Skeletal muscle tissue (tissue), 4 donors: ENCODE measurements around the gene C19orf12. TPM values are rescaled to one million over a fixed set of nuclear protein-coding genes. Genes with fewer than 3 reads are reported as not detected.

Experiments used
- H3K27ac ChIP-seq: one replicate; pipeline ENCODE4 v1.7.0; 2013; ENCODE audit warnings: mild to moderate bottlenecking, low read depth, low read length, inconsistent platforms
- H3K27me3 ChIP-seq, 3 donors: one replicate each; pipeline ENCODE4 v1.7.0; 2013; ENCODE audit warnings: low read length in 3 of 3; ENCODE audit not compliant: control insufficient read depth in 3 of 3, insufficient read depth in 3 of 3
- H3K36me3 ChIP-seq, 3 donors: one replicate each; pipeline ENCODE4 v1.7.0; 2013; ENCODE audit warnings: low read length in 3 of 3; ENCODE audit not compliant: control insufficient read depth in 3 of 3, insufficient read depth in 3 of 3
- H3K4me1 ChIP-seq, 3 donors: one replicate each; pipeline ENCODE4 v1.7.0; 2013; ENCODE audit warnings: low read length in 3 of 3, mild to moderate bottlenecking in 3 of 3; ENCODE audit not compliant: control insufficient read depth in 3 of 3, insufficient read depth in 3 of 3
- H3K4me3 ChIP-seq, 3 donors: one replicate each; pipeline ENCODE4 v1.7.0; 2013; ENCODE audit warnings: low read length in 3 of 3
- H3K9ac ChIP-seq, 3 donors: one replicate each; pipeline ENCODE4 v1.7.0; 2013; ENCODE audit warnings: low read length in 3 of 3, mild to moderate bottlenecking in 3 of 3, moderate library complexity in 2 of 3, low read depth in 1 of 3
- H3K9me3 ChIP-seq, 3 donors: one replicate each; pipeline ENCODE4 v1.7.0; 2013; ENCODE audit warnings: low read length in 3 of 3; ENCODE audit not compliant: control insufficient read depth in 3 of 3
- total RNA-seq: library from RNA; depleted of rRNA; stranded (reverse); fragments of >200 nt; gene quantifications from one replicate; pipeline ENCODE4 v1.2.3, GENCODE V29; 2014
- donor health status: Osteomylitis.

C19orf12 gene
- total RNA-seq, 1 donor from 2014 or later, result 17.2 TPM

- H3K4me3 ChIP-seq, result no peak overlapping the region
- H3K36me3 ChIP-seq, result no peaks in the 10 kb centered on the region
- no peaks in the 10 kb centered on the region for H3K9me3 ChIP-seq
- H3K4me1 ChIP-seq, result no peaks in the 10 kb centered on the region
- no peak overlapping the region for H3K27ac ChIP-seq
- H3K9ac ChIP-seq, result no peak overlapping the region
- peaks cover 5 to 10% (median 6%) of the 10 kb centered on the region in 3 donors for H3K27me3 ChIP-seq
Measured at GRCh38 chr19:29753190-29753933, 38.3 kb upstream of the C19orf12 start.

- H3K4me1 ChIP-seq, result no peaks in the 10 kb centered on the region
- no peaks in the 10 kb centered on the region for H3K9me3 ChIP-seq
- H3K27ac ChIP-seq, result no peak overlapping the region
- H3K4me3 ChIP-seq, result no peak overlapping the region
- peaks cover 5 to 10% (median 6%) of the 10 kb centered on the region in 3 donors for H3K27me3 ChIP-seq
- no peaks in the 10 kb centered on the region for H3K36me3 ChIP-seq
- H3K9ac ChIP-seq, result no peak overlapping the region
Measured at GRCh38 chr19:29752450-29753025, 37.5 kb upstream of the C19orf12 start.

- Histone ChIP-seq H3K4me3 (no peak overlapping the region), H3K27ac (no peak overlapping the region), H3K9ac (no peak overlapping the region), H3K9me3 (no peaks in the 10 kb centered on the region), H3K4me1 (no peaks in the 10 kb centered on the region), H3K36me3 (no peaks in the 10 kb centered on the region), H3K27me3 (peaks cover 5 to 10% (median 6%) of the 10 kb centered on the region in 3 donors)
Measured at GRCh38 chr19:29751932-29752331, 36.9 kb upstream of the C19orf12 start.

GRCh38 chr19:29750001-29750400 is 34.9 kb upstream of the C19orf12 start:
- Histone ChIP-seq H3K27ac (no peak overlapping the region), H3K9ac (no peak overlapping the region), H3K9me3 (no peaks in the 10 kb centered on the region), H3K4me3 (no peak overlapping the region), H3K4me1 (no peaks in the 10 kb centered on the region), H3K36me3 (no peaks in the 10 kb centered on the region), H3K27me3 (peaks cover 5 to 9% (median 6%) of the 10 kb centered on the region in 3 donors)

- Histone ChIP-seq H3K9ac (no peak overlapping the region), H3K27ac (no peak overlapping the region), H3K36me3 (no peaks in the 10 kb centered on the region), H3K4me3 (no peak overlapping the region), H3K9me3 (no peaks in the 10 kb centered on the region), H3K4me1 (no peaks in the 10 kb centered on the region), H3K27me3 (peaks cover 6 to 8% (median 6%) of the 10 kb centered on the region in 3 donors)
Measured at GRCh38 chr19:29748996-29749849, 34.2 kb upstream of the C19orf12 start.

- Histone ChIP-seq H3K9me3 (no peaks in the 10 kb centered on the region), H3K27me3 (peaks cover 0 to 12% (median 3%) of the 10 kb centered on the region in 3 donors), H3K4me3 (no peak overlapping the region), H3K4me1 (no peaks in the 10 kb centered on the region), H3K9ac (no peak overlapping the region), H3K36me3 (no peaks in the 10 kb centered on the region), H3K27ac (no peak overlapping the region)
Measured at GRCh38 chr19:29745253-29745652, 30.2 kb upstream of the C19orf12 start.

GRCh38 chr19:29743681-29744080 is 28.6 kb upstream of the C19orf12 start:
- H3K4me1 ChIP-seq, result no peaks in the 10 kb centered on the region
- no peak overlapping the region for H3K9ac ChIP-seq
- H3K4me3 ChIP-seq, result no peak overlapping the region
- H3K27ac ChIP-seq, result no peak overlapping the region
- no peaks in the 10 kb centered on the region for H3K36me3 ChIP-seq
- H3K27me3 ChIP-seq, result peaks cover 0 to 12% (median 3%) of the 10 kb centered on the region in 3 donors
- no peaks in the 10 kb centered on the region for H3K9me3 ChIP-seq

GRCh38 chr19:29741776-29742175 is 26.7 kb upstream of the C19orf12 start:
- H3K27me3 ChIP-seq, result peaks cover 0 to 19% (median 15%) of the 10 kb centered on the region in 3 donors
- H3K36me3 ChIP-seq, result no peaks in the 10 kb centered on the region
- H3K27ac ChIP-seq, result no peak overlapping the region
- H3K9me3 ChIP-seq, result no peaks in the 10 kb centered on the region
- H3K4me3 ChIP-seq, result no peak overlapping the region
- no peak overlapping the region for H3K9ac ChIP-seq
- H3K4me1 ChIP-seq, result no peaks in the 10 kb centered on the region

GRCh38 chr19:29741226-29741625 is 26.2 kb upstream of the C19orf12 start:
- Histone ChIP-seq H3K4me3 (no peak overlapping the region), H3K36me3 (no peaks in the 10 kb centered on the region), H3K27me3 (peaks cover 0 to 19% (median 15%) of the 10 kb centered on the region in 3 donors), H3K27ac (no peak overlapping the region), H3K9me3 (no peaks in the 10 kb centered on the region), H3K4me1 (no peaks in the 10 kb centered on the region), H3K9ac (no peak overlapping the region)
